Upper lobe of left lung (tissue), 6 donors: ENCODE measurements around the gene STX1A. TPM values are rescaled to one million over a fixed set of nuclear protein-coding genes. Genes with fewer than 3 reads are reported as not detected.
A peak's percentile ranks its signal among the peaks of the same experiment; 100 is the strongest.

ENCODE experiments used
- ATAC-seq, 2 donors: fragments of 200-7000 bp; cut with Tn5 transposase; one replicate each; pipeline ENCODE4 v1.9.1; 2022; ENCODE audit warnings: mild to moderate bottlenecking in 2 of 2, moderate library complexity in 2 of 2; ENCODE audit not compliant: low FRiP score in 2 of 2
- DNase-seq, 2 donors: peaks; one replicate each; pipeline ENCODE4 v3.0.0-alpha.2; 2019 to 2020
- H3K27ac ChIP-seq, 4 donors: fragments of 200-600 bp; sonication (generic); one replicate each; pipeline ENCODE4 v1.5.1; 2016 to 2019
- H3K27me3 ChIP-seq, 4 donors: fragments of 200-600 bp; sonication (generic); one replicate each; pipeline ENCODE4 v1.5.1; 2017 to 2019
- H3K36me3 ChIP-seq, 4 donors: fragments of 200-600 bp; sonication (generic); one replicate each; pipeline ENCODE4 v1.5.1; 2016 to 2019
- H3K4me1 ChIP-seq, 4 donors: fragments of 200-600 bp; sonication (generic); one replicate each; pipeline ENCODE4 v1.5.1; 2018 to 2019
- H3K4me3 ChIP-seq, 4 donors: fragments of 200-600 bp; sonication (generic); one replicate each; pipeline ENCODE4 v1.5.1; 2017 to 2019; ENCODE audit warnings: mild to moderate bottlenecking in 2 of 4, moderate library complexity in 1 of 4
- H3K9me3 ChIP-seq, 4 donors: fragments of 200-600 bp; sonication (generic); one replicate each; pipeline ENCODE4 v1.5.1; 2018 to 2019
- CTCF ChIP-seq, 6 experiments: fragments of 450-650 bp in 4 of 6; fragments of 200-600 bp in 2 of 6; sonication (generic) in 2 of 6; IDR thresholded peaks; one replicate each; pipeline ENCODE4 v1.5.1; 2016 to 2019; ENCODE audit warnings: antibody characterized with exemption in 6 of 6
- EP300 ChIP-seq, 4 donors: sonication (generic); formaldehyde crosslinking; IDR thresholded peaks; one replicate each; pipeline ENCODE4 v1.5.1; 2017; ENCODE audit warnings: antibody characterized with exemption in 4 of 4, control low read depth in 2 of 4
- POLR2A ChIP-seq, 4 donors: fragments of 450-650 bp; IDR thresholded peaks; one replicate each; pipeline ENCODE4 v1.5.1; 2016 to 2017; ENCODE audit warnings: antibody characterized with exemption in 4 of 4, mild to moderate bottlenecking in 2 of 4
- POLR2AphosphoS5 ChIP-seq, 2 donors: sonication (generic); formaldehyde crosslinking; IDR thresholded peaks; one replicate each; pipeline ENCODE4 v1.5.1; 2017; ENCODE audit warnings: antibody characterized with exemption in 2 of 2
- WGBS, 2 donors: methylation state at CpG; one replicate each; pipeline ENCODE4 v1.1.5; 2017 to 2018; 5-methylcytosine and 5-hydroxymethylcytosine counted together
- total RNA-seq, 6 donors: library from RNA; depleted of rRNA in 4 of 6; stranded (reverse); fragments of >200 nt in 4 of 6; gene quantifications; one replicate each; pipeline versions ENCODE4 v1.1.0 to v1.2.1, GENCODE V29; 2016 to 2021
- donor health status: DM: no; HTN: no; CAD: no; lungs with moderate emphysema.
- donor health status: DM: no; HTN: yes; CAD: no; lungs with severe emphysema.

Gene STX1A
- 10 to 100 TPM in 2 of 6 donors, 1 to 10 TPM in 4; 4.1 to 16.9 (median 5.9) TPM for total RNA-seq

- DNase-seq = peak; percentile 67 to 95
- WGBS, 2 donors = 2 to 3% methylated on average over 23 to 39 of the region's 96 CpGs
- H3K4me3 ChIP-seq = peak within 1 kb of the TSS; percentile 60 to 97 (median 88)
- H3K9me3 ChIP-seq = no peaks in the 10 kb centered on the region
- peak in 2 of 4 donors; percentile 33 to 69 for TF ChIP-seq POLR2A (IDR thresholded peaks at IDR 0.05)
- TF ChIP-seq POLR2AphosphoS5 (IDR thresholded peaks at IDR 0.05) = no peak
- peak; percentile 54 to 92 for ATAC-seq
- peak within 1 kb of the TSS in 2 of 4 donors; percentile 7 to 77 for H3K27ac ChIP-seq
- no peaks in the 10 kb centered on the region for H3K36me3 ChIP-seq
- H3K27me3 ChIP-seq = no peaks in the 10 kb centered on the region
- peaks cover 22 to 36% (median 29%) of the 10 kb centered on the region in 4 donors for H3K4me1 ChIP-seq
Observed at GRCh38 chr7:73718905-73719805, at the start of gene STX1A. Gene STX1A (minus strand): TSS chr7:73719669. CDS start chr7:73719631, 38 bp downstream.

- no peaks in the 10 kb centered on the region for H3K36me3 ChIP-seq
- H3K4me3 ChIP-seq = peak overlapping the region in 3 of 4 donors; percentile 45 to 49 (median 46)
- ATAC-seq (no peak), DNase-seq (peak in 1 of 2 donors; percentile 84)
- H3K4me1 ChIP-seq = peaks cover 0 to 27% (median 13%) of the 10 kb centered on the region in 4 donors
- peaks cover 0 to 19% (median 6%) of the 10 kb centered on the region in 4 donors for H3K27me3 ChIP-seq
- no peak for TF ChIP-seq POLR2A (IDR thresholded peaks at IDR 0.05)
- no peak for TF ChIP-seq POLR2AphosphoS5 (IDR thresholded peaks at IDR 0.05)
- no peak for TF ChIP-seq EP300 (IDR thresholded peaks at IDR 0.05)
- TF ChIP-seq CTCF (IDR thresholded peaks at IDR 0.05) = no peak
- peak overlapping the region in 1 of 4 donors; percentile 75 for H3K27ac ChIP-seq
- 40 to 69% methylated on average over 14 to 41 of the region's 53 CpGs for WGBS, 2 donors
- H3K9me3 ChIP-seq = no peaks in the 10 kb centered on the region
Observed at GRCh38 chr7:73768641-73769480, 49.4 kb upstream of the STX1A start.

GRCh38 chr7:73766556-73767229 is 47.2 kb upstream of the STX1A start:
- WGBS, 2 donors = 82 to 88% methylated on average over 16 to 17 of the region's 17 CpGs
- H3K4me3 ChIP-seq = no peak overlapping the region
- ATAC-seq (no peak), DNase-seq (no peak)
- H3K36me3 ChIP-seq = no peaks in the 10 kb centered on the region
- no peaks in the 10 kb centered on the region for H3K9me3 ChIP-seq
- no peak for TF ChIP-seq EP300 (IDR thresholded peaks at IDR 0.05)
- no peak overlapping the region for H3K27ac ChIP-seq
- peaks cover 0 to 27% (median 13%) of the 10 kb centered on the region in 4 donors for H3K4me1 ChIP-seq
- H3K27me3 ChIP-seq = peaks cover 0 to 19% (median 6%) of the 10 kb centered on the region in 4 donors

- ATAC-seq (no peak), DNase-seq (no peak)
- Histone ChIP-seq H3K4me1 (no peaks in the 10 kb centered on the region), H3K27ac (no peak overlapping the region), H3K9me3 (no peaks in the 10 kb centered on the region), H3K36me3 (no peaks in the 10 kb centered on the region), H3K27me3 (no peaks in the 10 kb centered on the region), H3K4me3 (no peak overlapping the region)
- 64 to 76% methylated on average over 1 of the region's 1 CpG for WGBS, 2 donors
- TF ChIP-seq POLR2AphosphoS5 (IDR thresholded peaks at IDR 0.05) (no peak), POLR2A (IDR thresholded peaks at IDR 0.05) (no peak), EP300 (IDR thresholded peaks at IDR 0.05) (no peak), CTCF (IDR thresholded peaks at IDR 0.05) (no peak)
Observed at GRCh38 chr7:73762659-73762999, 43.2 kb upstream of the STX1A start.

- H3K27me3 ChIP-seq = no peaks in the 10 kb centered on the region
- 54 to 58% methylated on average over 5 to 8 of the region's 8 CpGs for WGBS, 2 donors
- no peak overlapping the region for H3K27ac ChIP-seq
- TF ChIP-seq POLR2A (IDR thresholded peaks at IDR 0.05) (no peak), EP300 (IDR thresholded peaks at IDR 0.05) (no peak), CTCF (IDR thresholded peaks at IDR 0.05) (no peak), POLR2AphosphoS5 (IDR thresholded peaks at IDR 0.05) (no peak)
- no peaks in the 10 kb centered on the region for H3K4me1 ChIP-seq
- no peak for DNase-seq
- no peak overlapping the region for H3K4me3 ChIP-seq
- no peaks in the 10 kb centered on the region for H3K36me3 ChIP-seq
- H3K9me3 ChIP-seq = no peaks in the 10 kb centered on the region
- peak in 1 of 2 donors; percentile 9 for ATAC-seq
Observed at GRCh38 chr7:73761854-73762658, 42.6 kb upstream of the STX1A start.
